ENCODE results near the gene MAT2A.

The MAT2A gene

DNA sequence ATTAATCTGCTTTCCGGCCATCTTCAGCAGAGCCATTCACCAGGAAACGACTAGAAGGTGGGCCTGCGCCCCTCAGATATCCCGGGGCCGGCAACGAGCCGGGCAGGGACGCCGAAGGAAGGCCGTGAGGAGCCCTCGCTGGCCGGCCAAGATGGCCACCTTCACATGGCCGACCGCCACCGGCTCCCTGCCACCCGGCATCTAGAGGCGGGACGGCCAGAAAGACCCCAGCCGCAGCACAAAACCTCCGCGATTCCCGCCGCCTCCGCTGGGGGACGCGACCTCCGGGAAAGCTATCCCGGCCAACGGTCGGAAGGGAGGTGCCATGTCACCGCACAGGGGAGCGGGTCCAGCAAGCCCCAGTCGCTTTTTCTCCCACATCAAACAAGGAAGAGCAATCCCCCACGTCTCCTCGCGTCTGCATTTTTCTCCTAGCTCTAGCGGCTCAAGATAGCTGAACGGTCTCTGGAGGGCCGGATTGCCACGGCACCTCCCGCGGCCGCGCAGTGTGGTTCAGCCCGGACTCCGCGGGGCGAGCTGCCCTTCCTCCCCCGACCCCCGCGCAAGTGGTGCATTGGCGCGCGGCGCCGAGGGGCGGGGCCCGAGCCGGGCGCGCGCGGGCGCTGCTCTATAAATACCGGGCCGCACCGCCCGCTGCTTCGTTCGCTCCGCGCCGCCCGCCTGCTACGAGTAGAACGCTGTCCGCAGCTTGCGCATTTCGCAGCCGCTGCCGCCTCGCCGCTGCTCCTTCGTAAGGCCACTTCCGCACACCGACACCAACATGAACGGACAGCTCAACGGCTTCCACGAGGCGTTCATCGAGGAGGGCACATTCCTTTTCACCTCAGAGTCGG, at the start of gene MAT2A:
Gene MAT2A, plus strand, starts transcription at position 662 of the 854 bp plus-strand sequence. Its CDS starts 120 bp downstream, at position 782.
- Histone ChIP-seq H3K4me3 (ENCODE audit: low read length) (peak within 1 kb of the TSS; percentile 100), H3K4me2 (ENCODE audit: low read length) (peak within 1 kb of the TSS; percentile 98), H3K9me3 (ENCODE audit: control insufficient read depth, insufficient read depth, low read length) (no peaks in the 10 kb centered on the region), H3K9me2 (replicated peaks; ENCODE audit: control insufficient read depth, low read length) (no peaks in the 10 kb centered on the region), H3F3A (ENCODE audit: control insufficient read depth, insufficient read depth) (peaks cover 45% of the 10 kb centered on the region), H4K20me1 (ENCODE audit: control insufficient read depth, insufficient read depth, low read depth, low read length) (peaks cover 34% of the 10 kb centered on the region), H3K36me3 (ENCODE audit: control insufficient read depth, low read length) (peaks cover 65% of the 10 kb centered on the region), H3K4me1 (ENCODE audit: control insufficient read depth, low read length) (peaks cover 37% of the 10 kb centered on the region), H3K27me3 (ENCODE audit: control insufficient read depth, low read length) (no peaks in the 10 kb centered on the region), H3K79me2 (ENCODE audit: control insufficient read depth, low read length) (peaks cover 68% of the 10 kb centered on the region), H3K27ac (ENCODE audit: low read depth, low read length) (peak within 1 kb of the TSS; percentile 91)
- TF ChIP-seq, protein P1, sequence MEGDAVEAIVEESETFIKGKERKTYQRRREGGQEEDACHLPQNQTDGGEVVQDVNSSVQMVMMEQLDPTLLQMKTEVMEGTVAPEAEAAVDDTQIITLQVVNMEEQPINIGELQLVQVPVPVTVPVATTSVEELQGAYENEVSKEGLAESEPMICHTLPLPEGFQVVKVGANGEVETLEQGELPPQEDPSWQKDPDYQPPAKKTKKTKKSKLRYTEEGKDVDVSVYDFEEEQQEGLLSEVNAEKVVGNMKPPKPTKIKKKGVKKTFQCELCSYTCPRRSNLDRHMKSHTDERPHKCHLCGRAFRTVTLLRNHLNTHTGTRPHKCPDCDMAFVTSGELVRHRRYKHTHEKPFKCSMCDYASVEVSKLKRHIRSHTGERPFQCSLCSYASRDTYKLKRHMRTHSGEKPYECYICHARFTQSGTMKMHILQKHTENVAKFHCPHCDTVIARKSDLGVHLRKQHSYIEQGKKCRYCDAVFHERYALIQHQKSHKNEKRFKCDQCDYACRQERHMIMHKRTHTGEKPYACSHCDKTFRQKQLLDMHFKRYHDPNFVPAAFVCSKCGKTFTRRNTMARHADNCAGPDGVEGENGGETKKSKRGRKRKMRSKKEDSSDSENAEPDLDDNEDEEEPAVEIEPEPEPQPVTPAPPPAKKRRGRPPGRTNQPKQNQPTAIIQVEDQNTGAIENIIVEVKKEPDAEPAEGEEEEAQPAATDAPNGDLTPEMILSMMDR (IDR thresholded peaks at IDR 0.05; ENCODE audit: low read depth, low read length, poor library complexity, severe bottlenecking): peak; percentile 73
- TF ChIP-seq EZH2phosphoT487 (IDR thresholded peaks at IDR 0.05; ENCODE audit: borderline replicate concordance, low read length): no peak

- TF ChIP-seq, protein P1 (IDR thresholded peaks at IDR 0.05; ENCODE audit: low read depth, low read length, poor library complexity, severe bottlenecking): no peak
- TF ChIP-seq EZH2phosphoT487 (IDR thresholded peaks at IDR 0.05; ENCODE audit: borderline replicate concordance, low read length): no peak
- no peaks in the 10 kb centered on the region for H3K9me3 ChIP-seq (ENCODE audit: control insufficient read depth, insufficient read depth, low read length)
- H3F3A ChIP-seq (ENCODE audit: control insufficient read depth, insufficient read depth): no peaks in the 10 kb centered on the region
These were observed 47.9 kb upstream of the MAT2A start for GRCh38 chr2:85490861-85491755.

GRCh38 chr2:85496436-85496835, 42.5 kb upstream of the MAT2A start:
- no peak overlapping the region for H3K4me2 ChIP-seq (ENCODE audit: low read length)
- no peaks in the 10 kb centered on the region for H4K20me1 ChIP-seq (ENCODE audit: control insufficient read depth, insufficient read depth, low read depth, low read length)
- TF ChIP-seq, protein P1 (IDR thresholded peaks at IDR 0.05; ENCODE audit: low read depth, low read length, poor library complexity, severe bottlenecking): no peak
- TF ChIP-seq EZH2phosphoT487 (IDR thresholded peaks at IDR 0.05; ENCODE audit: borderline replicate concordance, low read length): no peak
- H3K9me2 ChIP-seq (replicated peaks; ENCODE audit: control insufficient read depth, low read length): no peaks in the 10 kb centered on the region
- H3K4me3 ChIP-seq (ENCODE audit: low read length): no peak overlapping the region
- no peaks in the 10 kb centered on the region for H3K27me3 ChIP-seq (ENCODE audit: control insufficient read depth, low read length)
- no peaks in the 10 kb centered on the region for H3K9me3 ChIP-seq (ENCODE audit: control insufficient read depth, insufficient read depth, low read length)
- H3K79me2 ChIP-seq (ENCODE audit: control insufficient read depth, low read length): no peaks in the 10 kb centered on the region
- no peak overlapping the region for H3K27ac ChIP-seq (ENCODE audit: low read depth, low read length)
- H3K36me3 ChIP-seq (ENCODE audit: control insufficient read depth, low read length): no peaks in the 10 kb centered on the region
- H3F3A ChIP-seq (ENCODE audit: control insufficient read depth, insufficient read depth): no peaks in the 10 kb centered on the region
- H3K4me1 ChIP-seq (ENCODE audit: control insufficient read depth, low read length): no peaks in the 10 kb centered on the region

More at GRCh38 chr2:85490861-85491755, 47.9 kb upstream of the MAT2A start:
- H3K9me2 ChIP-seq (replicated peaks; ENCODE audit: control insufficient read depth, low read length): no peaks in the 10 kb centered on the region
- H3K4me3 ChIP-seq (ENCODE audit: low read length): no peak overlapping the region
- H3K4me2 ChIP-seq (ENCODE audit: low read length): no peak overlapping the region
- H3K27me3 ChIP-seq (ENCODE audit: control insufficient read depth, low read length): no peaks in the 10 kb centered on the region
- no peaks in the 10 kb centered on the region for H4K20me1 ChIP-seq (ENCODE audit: control insufficient read depth, insufficient read depth, low read depth, low read length)
- H3K79me2 ChIP-seq (ENCODE audit: control insufficient read depth, low read length): no peaks in the 10 kb centered on the region
- no peaks in the 10 kb centered on the region for H3K4me1 ChIP-seq (ENCODE audit: control insufficient read depth, low read length)
- no peak overlapping the region for H3K27ac ChIP-seq (ENCODE audit: low read depth, low read length)
- no peaks in the 10 kb centered on the region for H3K36me3 ChIP-seq (ENCODE audit: control insufficient read depth, low read length)
